Sigmoid colon (tissue), 7 donors: ENCODE measurements around the gene ABLIM3. TPM values are rescaled to one million over a fixed set of nuclear protein-coding genes. Genes with fewer than 3 reads are reported as not detected.

ENCODE experiments used
- DNase-seq: peaks from one replicate; pipeline ENCODE4 v3.0.0-alpha.2; 2019
- H3K27ac ChIP-seq, 4 donors: fragments of 200-600 bp; sonication (generic); one replicate each; pipeline ENCODE4 v1.5.1; 2016 to 2019; ENCODE audit warnings: mild to moderate bottlenecking in 1 of 4
- H3K27me3 ChIP-seq, 3 donors: fragments of 200-600 bp; sonication (generic); one replicate each; pipeline ENCODE4 v1.5.1; 2019; ENCODE audit warnings: mild to moderate bottlenecking in 1 of 3
- H3K36me3 ChIP-seq, 4 donors: fragments of 200-600 bp; sonication (generic); one replicate each; pipeline ENCODE4 v1.5.1; 2016 to 2019
- H3K4me1 ChIP-seq, 4 donors: fragments of 200-600 bp; sonication (generic); one replicate each; pipeline ENCODE4 v1.5.1; 2017 to 2019
- H3K4me3 ChIP-seq, 4 donors: fragments of 200-600 bp; sonication (generic); one replicate each; pipeline ENCODE4 v1.5.1; 2017 to 2019; ENCODE audit warnings: mild to moderate bottlenecking in 2 of 4, moderate library complexity in 1 of 4
- H3K9me3 ChIP-seq, 4 donors: fragments of 200-600 bp in 3 of 4; sonication (generic) in 3 of 4; one replicate each; pipeline versions ENCODE4 v1.5.1 to v1.6.1; 2013 to 2019
- EP300 ChIP-seq, 4 donors: sonication (generic); formaldehyde crosslinking; IDR thresholded peaks; one replicate each; pipeline ENCODE4 v1.6.1; 2017; ENCODE audit warnings: antibody characterized with exemption in 4 of 4
- POLR2A ChIP-seq, 2 donors: fragments of 450-650 bp; IDR thresholded peaks; one replicate each; pipeline ENCODE4 v1.6.1; 2016; ENCODE audit warnings: antibody characterized with exemption in 2 of 2, mild to moderate bottlenecking in 2 of 2, moderate library complexity in 2 of 2
- POLR2AphosphoS5 ChIP-seq, 4 donors: sonication (generic); formaldehyde crosslinking; IDR thresholded peaks; one replicate each; pipeline ENCODE4 v1.6.1; 2017; ENCODE audit warnings: antibody characterized with exemption in 4 of 4
- WGBS, 2 donors: extraction: QIAGEN DNeasy Blood & Tissue Kit; methylation state at CpG; one replicate each; pipeline ENCODE4 v1.1.7; 2013; 5-methylcytosine and 5-hydroxymethylcytosine counted together
- intact Hi-C: fragments of 100-400 bp; cut with DNase I; formaldehyde crosslinking; loops from one replicate; pipeline ENCODE4 v1.15.1; 2023
- polyA plus RNA-seq, 3 donors: library from polyadenylated mRNA; stranded (reverse); fragments of 200-250 nt; gene quantifications; one replicate each; pipeline ENCODE4 v1.2.3, GENCODE V29; 2013
- total RNA-seq, 4 donors: library from RNA; depleted of rRNA; stranded (reverse); fragments of >200 nt; gene quantifications; one replicate each; pipeline ENCODE4 v1.1.0, GENCODE V29; 2016
- TF ChIP-seq, protein P1 (sequence below), 4 experiments: fragments of 450-650 bp in 3 of 4; fragments of 200-600 bp in 1 of 4; IDR thresholded peaks; one replicate each; pipeline ENCODE4 v1.5.1; 2016 to 2019; ENCODE audit warnings: antibody characterized with exemption in 4 of 4, mild to moderate bottlenecking in 3 of 4, moderate library complexity in 2 of 4
- donor health status: healthy with polysubstance abuse.
- donor health status: Bipolar disorder and iron deficiency.
- donor health status: healthy.

The ABLIM3 gene
- total and polyA plus RNA-seq, 7 donors = 5.8 to 19.9 (median 11.4) TPM

DNA sequence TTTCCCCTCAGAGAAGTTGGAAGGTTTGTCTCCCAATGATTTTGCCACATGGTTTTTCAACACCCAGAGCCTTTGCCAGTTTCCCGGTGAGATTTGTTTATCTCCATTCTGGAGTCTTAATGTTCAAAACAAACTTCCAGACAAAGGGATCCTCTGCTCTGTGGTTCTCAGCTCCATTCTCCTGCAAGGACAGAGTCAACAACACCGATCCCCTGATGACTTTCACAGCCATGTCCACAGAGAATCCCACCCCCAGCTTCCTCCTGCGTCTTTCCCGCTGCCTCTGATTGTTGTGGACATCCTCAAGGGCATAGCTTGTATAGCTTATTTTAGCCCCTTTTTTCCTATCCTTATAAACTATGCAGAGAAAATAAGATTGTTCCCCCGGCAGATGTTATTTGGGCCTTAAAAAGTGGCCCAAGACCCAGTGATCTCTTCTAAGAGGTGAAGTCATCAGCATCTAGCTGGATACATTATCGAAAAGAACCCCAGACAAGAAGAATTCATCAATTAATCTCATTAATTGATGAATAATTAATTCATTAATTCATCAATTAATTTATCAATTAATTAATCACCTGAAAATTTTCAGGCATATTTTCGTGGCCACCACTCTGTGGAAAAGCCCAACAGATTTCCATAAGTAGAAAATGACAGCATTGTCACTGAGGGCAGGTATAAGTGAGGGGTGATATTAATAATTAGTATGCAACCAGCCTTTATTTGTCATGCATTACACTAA is 2.9 kb upstream of the ABLIM3 start:
- peaks cover 0 to 25% (median 19%) of the 10 kb centered on the region in 4 donors for H3K4me1 ChIP-seq
- no peak overlapping the region for H3K4me3 ChIP-seq
- WGBS, 2 donors = 57 to 74% methylated on average over 7 of the region's 7 CpGs
- no peak overlapping the region for H3K27ac ChIP-seq
- DNase-seq = no peak
- no peaks in the 10 kb centered on the region for H3K9me3 ChIP-seq
- intact Hi-C loops = no loop called here
- H3K27me3 ChIP-seq = no peaks in the 10 kb centered on the region
- TF ChIP-seq EP300 (IDR thresholded peaks at IDR 0.05) = no peak
- TF ChIP-seq, protein P1, sequence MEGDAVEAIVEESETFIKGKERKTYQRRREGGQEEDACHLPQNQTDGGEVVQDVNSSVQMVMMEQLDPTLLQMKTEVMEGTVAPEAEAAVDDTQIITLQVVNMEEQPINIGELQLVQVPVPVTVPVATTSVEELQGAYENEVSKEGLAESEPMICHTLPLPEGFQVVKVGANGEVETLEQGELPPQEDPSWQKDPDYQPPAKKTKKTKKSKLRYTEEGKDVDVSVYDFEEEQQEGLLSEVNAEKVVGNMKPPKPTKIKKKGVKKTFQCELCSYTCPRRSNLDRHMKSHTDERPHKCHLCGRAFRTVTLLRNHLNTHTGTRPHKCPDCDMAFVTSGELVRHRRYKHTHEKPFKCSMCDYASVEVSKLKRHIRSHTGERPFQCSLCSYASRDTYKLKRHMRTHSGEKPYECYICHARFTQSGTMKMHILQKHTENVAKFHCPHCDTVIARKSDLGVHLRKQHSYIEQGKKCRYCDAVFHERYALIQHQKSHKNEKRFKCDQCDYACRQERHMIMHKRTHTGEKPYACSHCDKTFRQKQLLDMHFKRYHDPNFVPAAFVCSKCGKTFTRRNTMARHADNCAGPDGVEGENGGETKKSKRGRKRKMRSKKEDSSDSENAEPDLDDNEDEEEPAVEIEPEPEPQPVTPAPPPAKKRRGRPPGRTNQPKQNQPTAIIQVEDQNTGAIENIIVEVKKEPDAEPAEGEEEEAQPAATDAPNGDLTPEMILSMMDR (IDR thresholded peaks at IDR 0.05) = no peak
- TF ChIP-seq POLR2A (IDR thresholded peaks at IDR 0.05) = no peak
- no peak for TF ChIP-seq POLR2AphosphoS5 (IDR thresholded peaks at IDR 0.05)
- H3K36me3 ChIP-seq = no peaks in the 10 kb centered on the region

DNA sequence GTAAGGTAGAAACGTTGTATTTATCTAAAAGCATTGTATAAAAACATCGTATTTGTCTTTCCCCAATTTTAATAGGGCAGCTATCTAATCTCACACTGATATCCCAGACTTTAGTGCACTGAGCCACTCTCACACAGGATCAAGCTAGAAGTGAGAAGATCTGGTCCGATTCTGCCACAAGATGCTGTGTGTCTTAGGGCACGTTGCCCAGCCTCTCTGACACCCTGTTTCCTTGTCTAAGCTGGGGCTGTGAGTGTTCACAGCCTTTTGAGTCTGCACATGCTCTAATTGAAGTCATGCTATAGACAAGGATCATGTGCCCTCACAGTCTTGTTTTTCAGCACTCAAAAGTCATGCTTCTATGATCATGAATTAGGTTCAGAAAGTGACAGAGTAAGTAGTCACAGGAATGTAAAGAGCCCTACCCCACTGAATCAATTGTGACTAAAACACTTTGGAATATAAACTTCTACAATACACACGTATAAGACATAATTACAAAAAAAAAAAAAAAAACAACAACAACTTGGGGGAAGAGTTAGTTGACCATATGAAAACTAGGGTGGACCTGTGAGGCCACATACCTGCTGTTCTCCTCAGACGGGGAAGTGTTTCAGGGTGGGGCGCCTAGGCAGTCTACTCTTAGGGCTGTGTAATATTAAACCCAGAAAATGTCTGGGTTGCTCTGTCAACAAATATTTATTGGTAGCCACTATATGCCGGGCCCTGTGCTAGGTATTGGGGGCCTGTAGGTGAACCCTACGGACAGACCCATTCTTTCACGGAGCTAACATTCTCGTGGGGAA is 893 bp upstream of the ABLIM3 start:
- Histone ChIP-seq H3K9me3 (no peaks in the 10 kb centered on the region), H3K36me3 (no peaks in the 10 kb centered on the region), H3K4me3 (no peak overlapping the region), H3K27me3 (no peaks in the 10 kb centered on the region), H3K4me1 (peaks cover 0 to 35% (median 27%) of the 10 kb centered on the region in 4 donors), H3K27ac (no peak overlapping the region)
- intact Hi-C loops = loop anchor here (1.0 to 10.0 kb wide), 3 partner anchors 88 to 424 kb away; no protein-coding TSS in a partner anchor
- WGBS, 2 donors = 69 to 84% methylated on average over 11 of the region's 11 CpGs
- DNase-seq = no peak
- TF ChIP-seq EP300 (IDR thresholded peaks at IDR 0.05) (no peak), POLR2A (IDR thresholded peaks at IDR 0.05) (no peak), POLR2AphosphoS5 (IDR thresholded peaks at IDR 0.05) (no peak)
- TF ChIP-seq, protein P1 (IDR thresholded peaks at IDR 0.05) = no peak

DNA sequence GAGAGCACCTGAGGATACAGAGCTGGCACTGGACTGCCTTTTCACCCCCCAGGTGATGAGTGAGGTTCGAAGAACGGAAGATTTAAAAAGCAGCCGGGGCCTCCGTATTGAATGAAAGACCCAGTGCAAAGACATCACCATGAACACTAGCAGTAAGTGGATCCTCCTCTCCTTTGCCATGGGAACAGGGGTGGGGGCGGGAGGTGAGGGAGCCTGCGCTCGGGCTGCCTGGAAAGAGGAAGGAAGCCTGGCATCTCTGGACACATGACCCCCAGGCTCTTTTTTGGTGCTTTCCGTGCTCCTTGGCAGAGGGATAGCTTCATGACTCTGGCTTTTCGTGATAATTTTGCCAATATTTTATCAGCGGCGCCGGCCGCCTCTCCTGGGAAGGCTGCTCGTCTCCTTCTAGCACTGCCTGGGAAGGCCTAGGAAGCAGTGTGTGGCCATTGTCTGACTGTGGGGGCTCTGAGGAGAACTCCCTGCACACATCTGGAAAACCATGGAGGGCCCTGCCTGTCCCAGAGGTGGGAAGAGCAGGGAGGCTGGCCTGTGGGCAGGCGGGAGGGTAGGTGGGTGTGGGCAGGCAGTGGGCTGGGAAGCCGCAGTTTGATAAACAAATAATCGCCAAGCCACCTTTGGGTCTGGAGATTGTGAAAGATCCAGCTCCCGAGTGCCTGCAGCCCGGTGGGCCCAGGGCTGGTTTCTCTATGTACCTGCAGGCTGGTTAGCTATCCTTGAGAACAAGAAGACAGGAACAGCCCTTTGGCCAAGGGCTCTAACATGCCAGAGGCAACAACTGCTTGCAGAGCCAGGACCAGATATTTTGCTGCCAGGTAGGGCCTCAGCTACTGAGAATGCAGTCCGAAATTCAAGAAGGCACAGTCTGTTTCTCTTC is 911 bp downstream of the ABLIM3 start:
- WGBS, 2 donors = 53 to 57% methylated on average over 20 of the region's 20 CpGs
- H3K4me3 ChIP-seq = peak overlapping the region; percentile 58 to 74 (median 62)
- H3K36me3 ChIP-seq = no peaks in the 10 kb centered on the region
- intact Hi-C loops = loop anchor here (1.0 to 10.0 kb wide), 3 partner anchors 87 to 423 kb away; no protein-coding TSS in a partner anchor
- H3K27me3 ChIP-seq = no peaks in the 10 kb centered on the region
- H3K4me1 ChIP-seq = peaks cover 0 to 35% (median 27%) of the 10 kb centered on the region in 4 donors
- no peak for DNase-seq
- H3K9me3 ChIP-seq = peaks cover 0 to 3% (median 0%) of the 10 kb centered on the region in 4 donors
- peak overlapping the region; percentile 57 to 83 (median 62) for H3K27ac ChIP-seq
- TF ChIP-seq POLR2A (IDR thresholded peaks at IDR 0.05) (no peak), EP300 (IDR thresholded peaks at IDR 0.05) (no peak)
- TF ChIP-seq, protein P1 (IDR thresholded peaks at IDR 0.05) = no peak

DNA sequence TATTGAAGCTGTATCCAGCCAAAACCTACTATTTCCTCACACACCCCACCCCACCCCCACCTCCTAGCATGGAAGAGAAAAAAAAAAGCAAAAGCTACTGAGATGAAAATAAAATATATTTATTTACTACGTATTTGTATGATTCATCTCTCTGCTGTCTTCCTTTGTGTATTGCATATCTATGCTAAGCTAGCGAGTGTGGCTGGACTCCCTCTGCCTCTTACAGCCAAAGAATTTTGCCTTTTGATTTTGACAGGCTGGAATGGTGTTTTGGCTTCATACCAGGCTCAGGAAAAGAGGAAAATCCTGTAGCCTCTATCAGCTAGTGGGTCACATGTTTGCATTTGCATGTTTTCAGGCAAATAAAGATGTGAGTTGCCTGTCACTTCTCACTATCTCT is 2.2 kb downstream of the ABLIM3 start:
- H3K27me3 ChIP-seq = no peaks in the 10 kb centered on the region
- 64 to 72% methylated on average over 2 of the region's 2 CpGs for WGBS, 2 donors
- TF ChIP-seq EP300 (IDR thresholded peaks at IDR 0.05) = no peak
- peak in 1 of 4 donors; percentile 40 for TF ChIP-seq POLR2AphosphoS5 (IDR thresholded peaks at IDR 0.05)
- peak overlapping the region in 1 of 4 donors; percentile 58 for H3K4me3 ChIP-seq
- no peak for DNase-seq
- peak overlapping the region; percentile 57 to 83 (median 62) for H3K27ac ChIP-seq
- H3K4me1 ChIP-seq = peaks cover 0 to 35% (median 27%) of the 10 kb centered on the region in 4 donors
- intact Hi-C loops = loop anchor here (10.0 kb wide), 1 partner anchor 421 kb away; no protein-coding TSS in a partner anchor
- peaks cover 0 to 3% (median 0%) of the 10 kb centered on the region in 4 donors for H3K9me3 ChIP-seq
- H3K36me3 ChIP-seq = no peaks in the 10 kb centered on the region
